PFSK-1 (cell line): ENCODE data around the gene SSUH2.

Source experiments
- FOXP2 ChIP-seq: optimal IDR thresholded peaks from 2 replicates; pipeline ENCODE3; 2011; ENCODE audit warnings: borderline replicate concordance, control low read depth, inconsistent platforms; ENCODE audit not compliant: insufficient read depth; ENCODE audit errors: extremely low read length, extremely low read depth
- POLR2AphosphoS5 ChIP-seq: IDR thresholded peaks from 2 replicates; pipeline ENCODE4 v1.6.1; 2012; ENCODE audit warnings: low read depth, mild to moderate bottlenecking, control low read depth, low read length, moderate library complexity
- REST ChIP-seq, 2 experiments: IDR thresholded peaks; 2 replicates each; pipeline versions ENCODE4 v1.6.1 to v1.8.0; 2011 to 2012; ENCODE audit warnings: low read depth in 2 of 2, low read length in 2 of 2, control low read depth in 1 of 2, inconsistent platforms in 1 of 2, mild to moderate bottlenecking in 1 of 2, moderate library complexity in 1 of 2; ENCODE audit not compliant: insufficient read depth in 1 of 2
- SIN3A ChIP-seq: IDR thresholded peaks from 2 replicates; pipeline ENCODE4 v1.6.1; 2012; ENCODE audit warnings: mild to moderate bottlenecking, low read length, moderate library complexity, borderline replicate concordance; ENCODE audit not compliant: insufficient read depth
- TAF1 ChIP-seq: IDR thresholded peaks from 2 replicates; pipeline ENCODE4 v1.6.1; 2012; ENCODE audit warnings: low read length, control low read depth, borderline replicate concordance; ENCODE audit not compliant: insufficient read depth

Gene SSUH2

GRCh38 chr3:8650583-8651416, 6.2 kb upstream of the SSUH2 start:
- TF ChIP-seq FOXP2, result no peak
- TF ChIP-seq REST (IDR thresholded peaks at IDR 0.05; ENCODE audit: insufficient read depth in 1 of 2, low read depth in 2 of 2, low read length in 2 of 2), result no peak
- TF ChIP-seq SIN3A, result no peak
- TF ChIP-seq TAF1, result no peak
- no peak for TF ChIP-seq POLR2AphosphoS5

- TF ChIP-seq FOXP2 (no peak), TAF1 (no peak), SIN3A (no peak), POLR2AphosphoS5 (no peak), REST (IDR thresholded peaks at IDR 0.05; ENCODE audit: insufficient read depth in 1 of 2, low read depth in 2 of 2, low read length in 2 of 2) (no peak)
Observed at GRCh38 chr3:8649757-8650156, 5.2 kb upstream of the SSUH2 start.

GRCh38 chr3:8648909-8649741, 4.5 kb upstream of the SSUH2 start:
- no peak for TF ChIP-seq SIN3A

- TF ChIP-seq SIN3A (no peak), FOXP2 (no peak), TAF1 (no peak), POLR2AphosphoS5 (no peak), REST (IDR thresholded peaks at IDR 0.05; ENCODE audit: insufficient read depth in 1 of 2, low read depth in 2 of 2, low read length in 2 of 2) (no peak)
Observed at GRCh38 chr3:8647137-8647985, 2.8 kb upstream of the SSUH2 start.

- TF ChIP-seq REST (IDR thresholded peaks at IDR 0.05; ENCODE audit: insufficient read depth in 1 of 2, low read depth in 2 of 2, low read length in 2 of 2) (no peak), TAF1 (no peak), POLR2AphosphoS5 (no peak), FOXP2 (no peak), SIN3A (no peak)
Observed at GRCh38 chr3:8646313-8646938, 1.8 kb upstream of the SSUH2 start.
